Ishikawa (cell line): ENCODE data around the gene PILRA.

Experiments used
- CEBPB ChIP-seq: IDR thresholded peaks from 2 replicates; pipeline ENCODE4 v1.6.1; 2012
- CREB1 ChIP-seq: IDR thresholded peaks from 2 replicates; pipeline ENCODE4 v1.6.1; 2012; ENCODE audit warnings: low read depth
- EGR1 ChIP-seq: IDR thresholded peaks from 2 replicates; pipeline ENCODE4 v1.6.1; 2012
- EP300 ChIP-seq: IDR thresholded peaks from 2 replicates; pipeline ENCODE4 v1.6.1; 2012; ENCODE audit warnings: borderline replicate concordance
- FOXM1 ChIP-seq: IDR thresholded peaks from 2 replicates; pipeline ENCODE4 v1.6.1; 2012; ENCODE audit warnings: low read depth, borderline replicate concordance
- MAX ChIP-seq: IDR thresholded peaks from 2 replicates; pipeline ENCODE4 v1.6.1; 2012
- NFIC ChIP-seq: IDR thresholded peaks from 2 replicates; pipeline ENCODE4 v1.6.1; 2012
- RAD21 ChIP-seq: IDR thresholded peaks from 2 replicates; pipeline ENCODE4 v1.6.1; 2012; ENCODE audit warnings: low read depth
- TAF1 ChIP-seq: IDR thresholded peaks from 2 replicates; pipeline ENCODE4 v1.6.1; 2012; ENCODE audit warnings: low read depth, mild to moderate bottlenecking
- TCF12 ChIP-seq: IDR thresholded peaks from 2 replicates; pipeline ENCODE4 v1.6.1; 2012; ENCODE audit warnings: low read depth
- TEAD4 ChIP-seq: IDR thresholded peaks from 2 replicates; pipeline ENCODE4 v1.6.1; 2012
- YY1 ChIP-seq: IDR thresholded peaks from 2 replicates; pipeline ENCODE4 v1.6.1; 2012; ENCODE audit warnings: low read depth
- ZBTB7A ChIP-seq: IDR thresholded peaks from 2 replicates; pipeline ENCODE4 v1.6.1; 2012; ENCODE audit warnings: low read depth
- TF ChIP-seq, protein P1 (sequence below): IDR thresholded peaks from 2 replicates; pipeline ENCODE4 v1.6.1; 2012; ENCODE audit warnings: low read depth, mild to moderate bottlenecking
- TF ChIP-seq, protein P2 (sequence below): IDR thresholded peaks from 2 replicates; pipeline ENCODE4 v1.6.1; 2012

The PILRA gene

DNA sequence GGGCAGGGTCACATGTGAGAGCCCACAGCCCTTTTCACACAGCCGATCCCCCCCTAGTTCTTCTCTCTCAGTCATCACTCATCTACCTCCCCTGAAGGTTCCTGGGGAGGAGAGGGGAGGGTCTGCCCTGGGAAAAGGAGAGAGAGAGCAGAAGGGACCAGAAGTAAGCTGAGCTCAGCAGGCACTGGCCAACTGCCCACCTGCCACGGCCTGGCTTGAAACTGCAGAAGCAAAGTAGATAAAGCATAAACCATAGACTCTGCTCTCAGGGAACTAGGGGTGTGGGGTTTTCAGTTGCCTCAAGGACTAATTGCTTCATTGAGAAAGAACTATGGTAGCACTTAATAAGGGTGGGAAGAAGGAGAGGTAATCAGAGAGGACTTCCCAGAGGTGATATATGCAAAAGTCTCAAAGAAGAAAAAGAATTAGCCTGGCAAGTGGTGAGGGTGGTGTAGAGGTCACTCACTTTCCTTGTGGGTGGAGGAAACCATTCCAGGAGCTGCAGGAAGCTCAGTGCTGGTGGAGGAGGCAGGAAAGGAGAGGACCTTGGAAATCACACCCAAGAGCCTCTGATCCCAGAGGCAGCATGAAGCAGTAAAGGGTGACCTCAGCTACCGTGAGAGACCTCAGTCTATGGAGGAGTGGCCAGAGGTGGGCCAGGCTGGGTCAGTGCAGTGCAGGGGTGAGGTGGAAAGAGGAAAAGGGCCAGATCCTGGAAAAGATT lies 17.2 kb downstream of the PILRA start:
- no peak for TF ChIP-seq YY1
- TF ChIP-seq, protein P1, sequence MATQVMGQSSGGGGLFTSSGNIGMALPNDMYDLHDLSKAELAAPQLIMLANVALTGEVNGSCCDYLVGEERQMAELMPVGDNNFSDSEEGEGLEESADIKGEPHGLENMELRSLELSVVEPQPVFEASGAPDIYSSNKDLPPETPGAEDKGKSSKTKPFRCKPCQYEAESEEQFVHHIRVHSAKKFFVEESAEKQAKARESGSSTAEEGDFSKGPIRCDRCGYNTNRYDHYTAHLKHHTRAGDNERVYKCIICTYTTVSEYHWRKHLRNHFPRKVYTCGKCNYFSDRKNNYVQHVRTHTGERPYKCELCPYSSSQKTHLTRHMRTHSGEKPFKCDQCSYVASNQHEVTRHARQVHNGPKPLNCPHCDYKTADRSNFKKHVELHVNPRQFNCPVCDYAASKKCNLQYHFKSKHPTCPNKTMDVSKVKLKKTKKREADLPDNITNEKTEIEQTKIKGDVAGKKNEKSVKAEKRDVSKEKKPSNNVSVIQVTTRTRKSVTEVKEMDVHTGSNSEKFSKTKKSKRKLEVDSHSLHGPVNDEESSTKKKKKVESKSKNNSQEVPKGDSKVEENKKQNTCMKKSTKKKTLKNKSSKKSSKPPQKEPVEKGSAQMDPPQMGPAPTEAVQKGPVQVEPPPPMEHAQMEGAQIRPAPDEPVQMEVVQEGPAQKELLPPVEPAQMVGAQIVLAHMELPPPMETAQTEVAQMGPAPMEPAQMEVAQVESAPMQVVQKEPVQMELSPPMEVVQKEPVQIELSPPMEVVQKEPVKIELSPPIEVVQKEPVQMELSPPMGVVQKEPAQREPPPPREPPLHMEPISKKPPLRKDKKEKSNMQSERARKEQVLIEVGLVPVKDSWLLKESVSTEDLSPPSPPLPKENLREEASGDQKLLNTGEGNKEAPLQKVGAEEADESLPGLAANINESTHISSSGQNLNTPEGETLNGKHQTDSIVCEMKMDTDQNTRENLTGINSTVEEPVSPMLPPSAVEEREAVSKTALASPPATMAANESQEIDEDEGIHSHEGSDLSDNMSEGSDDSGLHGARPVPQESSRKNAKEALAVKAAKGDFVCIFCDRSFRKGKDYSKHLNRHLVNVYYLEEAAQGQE: no peak
- no peak for TF ChIP-seq RAD21
- TF ChIP-seq, protein P2, sequence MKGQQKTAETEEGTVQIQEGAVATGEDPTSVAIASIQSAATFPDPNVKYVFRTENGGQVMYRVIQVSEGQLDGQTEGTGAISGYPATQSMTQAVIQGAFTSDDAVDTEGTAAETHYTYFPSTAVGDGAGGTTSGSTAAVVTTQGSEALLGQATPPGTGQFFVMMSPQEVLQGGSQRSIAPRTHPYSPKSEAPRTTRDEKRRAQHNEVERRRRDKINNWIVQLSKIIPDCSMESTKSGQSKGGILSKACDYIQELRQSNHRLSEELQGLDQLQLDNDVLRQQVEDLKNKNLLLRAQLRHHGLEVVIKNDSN: no peak
- no peak for TF ChIP-seq ZBTB7A
- no peak for TF ChIP-seq TAF1
- TF ChIP-seq NFIC: no peak
- TF ChIP-seq CEBPB: no peak
- no peak for TF ChIP-seq TEAD4
- TF ChIP-seq MAX: no peak
- TF ChIP-seq FOXM1: no peak
- TF ChIP-seq CREB1: no peak
- TF ChIP-seq EGR1: no peak
- TF ChIP-seq TCF12: no peak
- TF ChIP-seq EP300: no peak

DNA sequence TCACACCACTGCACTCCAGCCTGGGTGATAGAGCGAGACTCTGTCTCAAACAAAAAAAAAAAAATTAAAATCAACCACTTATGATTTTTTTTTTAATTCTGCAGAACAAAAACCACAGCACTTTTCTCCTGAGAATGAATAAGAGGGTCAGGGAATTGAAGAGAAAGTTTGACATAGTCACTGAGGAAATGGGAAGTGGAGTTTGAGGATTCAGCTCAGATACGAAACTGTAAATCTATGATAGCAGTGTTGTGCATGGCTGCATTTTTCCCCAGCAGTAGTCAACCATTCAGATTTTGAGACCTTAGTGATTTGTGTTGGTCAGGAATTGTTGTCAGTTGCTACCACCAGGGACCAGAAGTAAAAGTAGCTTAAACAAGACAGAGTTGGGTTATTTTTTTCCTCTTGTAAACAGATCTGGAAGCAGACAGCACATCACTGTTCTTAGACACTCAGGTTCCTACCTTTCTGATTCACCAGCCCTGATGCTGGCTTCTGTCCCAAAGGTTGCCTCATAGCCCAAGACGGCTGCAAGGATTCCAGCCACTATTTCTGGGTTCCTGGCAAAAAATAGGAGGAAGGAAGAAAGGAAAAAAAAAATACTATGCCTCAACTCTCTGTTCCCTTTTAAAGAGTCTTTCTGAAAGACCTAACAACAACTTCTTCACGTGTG lies 20.1 kb downstream of the PILRA start:
- no peak for TF ChIP-seq MAX
- no peak for TF ChIP-seq TCF12
- no peak for TF ChIP-seq TEAD4
- TF ChIP-seq ZBTB7A: no peak
- TF ChIP-seq, protein P1: no peak

DNA sequence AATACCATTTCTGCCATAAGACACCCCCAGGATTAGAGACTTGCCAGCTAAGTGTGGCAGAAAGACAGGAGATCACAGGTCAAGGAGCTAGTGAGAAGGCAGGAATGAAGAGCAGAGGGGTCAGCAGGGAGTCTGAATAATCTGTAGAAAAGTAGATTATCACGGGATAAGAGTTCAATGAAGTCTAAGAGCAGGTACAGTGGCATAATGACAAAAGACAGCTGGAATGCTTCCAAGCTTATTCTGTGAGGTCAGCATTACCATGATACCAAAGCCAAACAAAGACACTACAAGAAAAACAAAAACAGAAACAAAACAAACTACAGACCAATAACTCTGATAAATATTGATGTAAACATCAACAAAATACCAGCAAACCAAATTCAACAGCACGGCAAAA lies 20.8 kb downstream of the PILRA start:
- TF ChIP-seq MAX (no peak), CREB1 (no peak), NFIC (no peak), EGR1 (no peak), TEAD4 (no peak), RAD21 (no peak), TCF12 (no peak), CEBPB (no peak), ZBTB7A (no peak), TAF1 (no peak), YY1 (no peak), FOXM1 (no peak)
- TF ChIP-seq, protein P1: no peak

- no peak for TF ChIP-seq CEBPB
- no peak for TF ChIP-seq EGR1
- no peak for TF ChIP-seq FOXM1
- no peak for TF ChIP-seq TCF12
- TF ChIP-seq, protein P1: no peak
- TF ChIP-seq MAX: no peak
- no peak for TF ChIP-seq ZBTB7A
- TF ChIP-seq RAD21: no peak
These were observed 23.2 kb downstream of the PILRA start for GRCh38 chr7:100396421-100396982.
